Measurements from ENCODE around the gene ARF5.
"Not testable (repeated sequence)": the region's sequence is repeated elsewhere in the genome, so short reads cannot be mapped to it uniquely, and the experiment has no call there.

The ARF5 gene

DNA sequence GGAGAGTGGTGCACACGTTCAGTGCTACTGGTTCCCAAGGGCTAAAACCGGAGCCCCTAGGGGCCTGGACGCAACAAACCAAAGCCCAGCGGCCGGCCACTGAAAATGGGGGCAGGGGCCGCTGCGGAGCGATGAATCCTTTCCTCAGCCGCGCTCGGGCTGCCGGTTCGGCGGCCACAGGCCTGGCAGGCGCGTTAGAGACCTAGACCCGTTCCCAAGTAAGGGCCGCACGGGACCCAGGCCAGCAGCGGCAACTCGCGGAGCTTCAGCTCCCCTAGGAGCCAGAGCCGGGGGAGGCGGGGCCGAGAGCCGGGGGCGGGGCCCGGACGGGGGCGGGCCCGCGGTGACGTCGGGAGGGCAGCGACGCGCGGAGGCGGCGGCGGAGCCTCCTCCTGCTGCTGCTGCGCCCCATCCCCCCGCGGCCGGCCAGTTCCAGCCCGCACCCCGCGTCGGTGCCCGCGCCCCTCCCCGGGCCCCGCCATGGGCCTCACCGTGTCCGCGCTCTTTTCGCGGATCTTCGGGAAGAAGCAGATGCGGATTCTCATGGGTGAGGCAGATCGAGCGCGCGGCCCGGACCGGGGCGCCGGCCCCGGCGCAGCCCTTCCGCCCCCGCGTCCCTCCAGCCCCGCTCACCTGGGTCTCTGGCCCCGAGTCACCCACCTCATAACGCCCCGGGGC is at the start of gene ARF5:
TSS of gene ARF5 (plus strand) at position 393 of the 678 bp plus-strand sequence. CDS start at position 481, 88 bp downstream.
- peak; percentile 59 for DNase-seq

DNA sequence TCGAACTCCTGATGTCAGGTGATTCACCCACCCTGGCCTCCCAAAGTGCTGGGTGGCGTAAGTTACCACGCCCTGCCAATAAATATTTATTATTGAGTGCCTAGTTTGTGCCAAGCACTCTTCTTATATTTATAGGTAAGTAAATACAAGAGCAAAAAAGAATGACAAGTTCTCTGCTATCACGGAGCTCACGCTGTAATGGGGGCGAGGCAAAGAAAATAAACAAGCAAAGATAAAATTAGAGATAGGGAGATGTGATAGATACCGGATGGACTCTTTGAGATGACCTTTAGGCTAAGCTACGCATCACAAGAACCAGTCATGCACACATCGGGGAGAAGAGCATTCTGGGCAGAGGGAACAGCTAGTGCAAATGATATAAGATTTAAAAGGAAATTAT is 49.1 kb upstream of the ARF5 start:
- no peak for DNase-seq

DNA sequence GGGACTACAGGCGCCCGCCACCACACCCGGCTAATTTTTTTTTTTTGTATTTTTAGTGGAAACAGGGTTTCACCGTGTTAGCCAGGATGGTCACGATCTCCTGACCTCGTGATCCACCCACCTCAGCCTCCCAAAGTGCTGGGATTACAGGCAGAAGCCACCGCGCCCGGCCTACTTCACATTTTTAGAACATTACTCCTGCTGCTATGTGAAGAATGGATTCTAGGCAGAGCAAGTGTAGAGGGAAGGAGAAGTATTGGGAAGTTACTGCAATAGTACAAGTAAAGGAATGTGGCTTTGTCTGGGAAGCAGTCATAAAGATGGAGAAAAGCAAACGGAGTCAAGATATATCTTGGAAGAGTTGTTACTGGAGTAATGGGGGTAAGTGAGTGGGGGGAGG is 47.8 kb upstream of the ARF5 start:
- not testable (repeated sequence) for DNase-seq

DNA sequence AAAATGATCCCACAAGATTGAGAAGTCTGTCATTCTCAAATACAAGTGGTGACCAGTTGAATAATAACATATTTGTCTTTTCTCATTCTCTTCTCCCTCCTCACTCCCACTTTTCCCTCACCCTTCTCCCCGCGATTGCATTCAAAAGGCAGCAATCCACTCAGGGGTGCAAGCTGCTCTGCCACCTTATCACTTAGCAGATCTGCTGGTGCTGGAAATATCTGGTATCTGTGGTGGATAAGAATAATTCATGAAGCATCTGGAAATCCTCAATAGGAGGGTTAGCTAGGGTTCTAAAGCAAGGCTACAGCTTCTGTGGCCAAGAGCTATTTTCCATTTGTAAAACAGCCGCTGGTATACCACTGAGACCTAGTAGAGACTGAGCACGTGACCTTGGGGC is 46.7 kb upstream of the ARF5 start:
- no peak for DNase-seq

DNA sequence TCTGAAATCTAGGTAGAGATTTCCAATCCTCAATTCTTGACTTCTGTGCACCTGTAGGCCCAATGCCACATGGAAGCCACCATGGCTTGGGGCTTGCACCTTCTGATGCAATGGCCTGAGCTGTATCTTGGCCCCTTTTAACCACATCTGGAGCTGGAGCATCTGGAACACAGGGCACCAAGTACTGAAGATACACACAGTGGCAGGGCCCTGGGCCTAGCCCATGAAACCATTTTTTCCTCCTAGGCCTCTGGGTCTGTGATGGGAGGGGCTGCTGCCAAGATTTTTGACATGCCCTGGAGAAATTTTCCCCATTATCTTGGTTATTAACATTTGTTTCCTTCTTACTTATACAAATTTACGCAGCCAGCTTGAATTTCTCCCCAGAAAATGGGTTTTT is 41.9 kb upstream of the ARF5 start:
- no peak for DNase-seq

DNA sequence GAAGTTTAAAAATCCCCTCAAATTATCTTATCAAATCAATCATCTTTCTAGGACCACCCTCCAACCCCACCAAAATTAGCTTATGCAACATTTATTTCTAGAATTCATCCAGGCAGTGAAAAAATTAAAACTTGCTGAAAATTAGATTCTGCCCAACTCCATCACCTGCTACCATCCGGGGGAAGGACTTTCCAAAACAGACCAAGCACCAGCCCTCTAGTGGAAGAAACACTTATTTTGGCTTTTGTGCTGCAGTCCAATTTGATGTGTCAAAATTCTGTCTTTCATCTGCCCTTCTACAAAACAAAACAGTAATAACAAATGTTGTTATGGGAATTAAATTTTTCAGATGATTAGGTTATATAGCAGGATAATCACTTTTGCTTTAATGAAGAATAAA is 38.0 kb upstream of the ARF5 start:
- DNase-seq = no peak

DNA sequence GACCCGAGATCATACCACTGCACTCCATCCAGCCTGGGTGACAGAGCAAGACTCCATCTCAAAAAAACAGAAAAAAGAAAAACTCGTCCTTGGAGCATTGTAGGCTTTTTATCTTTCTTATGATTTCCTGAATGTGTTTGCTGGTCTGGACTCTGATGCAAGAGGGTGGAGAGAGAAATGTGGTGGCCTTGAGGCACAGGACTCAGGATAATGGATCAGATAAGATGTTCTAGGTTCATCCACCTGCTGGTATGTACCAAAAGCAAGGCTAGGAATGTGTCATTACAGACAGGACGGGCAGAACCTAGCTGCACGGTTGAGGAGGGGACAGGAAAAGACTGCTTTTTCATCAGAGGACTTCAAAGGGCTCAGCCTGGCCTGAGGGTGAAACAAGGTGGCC is 36.3 kb upstream of the ARF5 start:
- no peak for DNase-seq

DNA sequence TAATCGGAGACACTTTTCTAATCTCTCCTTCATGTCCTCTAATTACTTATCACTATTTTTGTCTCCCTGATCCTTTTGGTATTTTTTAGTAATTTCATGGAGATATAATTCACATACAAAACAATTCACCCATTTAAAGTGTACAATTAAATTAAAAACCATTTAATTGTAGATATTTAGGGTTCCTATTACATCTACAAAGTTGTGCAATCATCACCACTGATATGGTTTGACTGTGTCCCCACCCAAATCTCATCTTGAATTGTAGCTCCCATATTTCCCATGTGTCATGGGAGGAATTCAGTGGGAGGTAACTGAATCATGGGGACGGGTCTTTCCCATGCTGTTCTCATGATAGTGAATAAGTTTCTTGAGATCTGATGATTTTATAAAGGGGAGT is 31.8 kb upstream of the ARF5 start:
- no peak for DNase-seq

DNA sequence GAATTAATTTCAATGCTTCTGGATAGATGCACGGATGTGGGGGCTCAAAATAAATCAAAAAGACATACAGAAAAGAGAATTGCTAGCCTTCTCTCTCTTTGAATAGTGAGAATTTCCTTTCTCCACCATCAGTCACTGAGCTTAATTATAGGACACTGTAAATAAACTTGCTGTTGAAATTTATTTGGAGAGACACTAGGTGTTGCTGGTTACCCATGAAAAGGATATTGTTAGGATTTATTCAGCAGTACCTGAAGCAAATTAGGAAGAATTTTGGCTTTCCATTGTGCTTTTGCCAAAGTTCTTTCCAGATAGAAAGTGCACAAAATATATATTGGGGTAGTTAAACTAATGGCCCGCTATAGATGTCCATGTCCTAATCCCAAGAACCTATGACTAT is 30.4 kb upstream of the ARF5 start:
- DNase-seq = no peak

DNA sequence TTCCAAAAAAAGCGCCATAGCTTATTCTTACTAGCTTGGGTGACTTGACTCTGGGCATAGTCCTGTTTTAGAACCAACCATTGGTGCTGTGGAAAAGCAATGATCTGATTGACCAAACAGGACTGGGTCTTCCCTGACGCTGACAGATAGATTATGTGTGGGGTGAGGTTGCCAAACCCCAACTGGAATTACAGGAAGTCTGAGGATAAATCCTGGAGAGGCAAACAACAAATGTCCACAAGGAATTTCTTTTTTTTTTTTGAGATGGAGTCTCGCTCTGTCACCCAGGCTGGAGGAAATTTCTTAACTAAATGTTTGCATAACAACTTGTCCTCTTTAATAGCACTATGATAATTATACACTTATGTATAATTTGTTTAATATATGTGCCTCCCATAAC is 22.0 kb upstream of the ARF5 start:
- no peak for DNase-seq

DNA sequence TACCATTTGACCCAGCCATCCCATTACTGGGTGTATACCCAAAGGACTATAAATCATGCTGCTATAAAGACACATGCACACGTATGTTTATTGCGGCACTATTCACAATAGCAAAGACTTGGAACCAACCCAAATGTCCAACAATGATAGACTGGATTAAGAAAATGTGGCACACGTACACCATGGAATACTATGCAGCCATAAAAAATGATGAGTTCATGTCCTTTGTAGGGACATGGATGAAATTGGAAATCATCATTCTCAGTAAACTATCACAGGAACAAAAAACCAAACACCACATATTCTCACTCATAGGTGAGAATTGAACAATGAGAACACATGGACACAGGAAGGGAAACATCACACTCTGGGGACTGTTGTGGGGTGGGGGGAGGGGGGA is 20.2 kb upstream of the ARF5 start:
- not testable (repeated sequence) for DNase-seq

DNA sequence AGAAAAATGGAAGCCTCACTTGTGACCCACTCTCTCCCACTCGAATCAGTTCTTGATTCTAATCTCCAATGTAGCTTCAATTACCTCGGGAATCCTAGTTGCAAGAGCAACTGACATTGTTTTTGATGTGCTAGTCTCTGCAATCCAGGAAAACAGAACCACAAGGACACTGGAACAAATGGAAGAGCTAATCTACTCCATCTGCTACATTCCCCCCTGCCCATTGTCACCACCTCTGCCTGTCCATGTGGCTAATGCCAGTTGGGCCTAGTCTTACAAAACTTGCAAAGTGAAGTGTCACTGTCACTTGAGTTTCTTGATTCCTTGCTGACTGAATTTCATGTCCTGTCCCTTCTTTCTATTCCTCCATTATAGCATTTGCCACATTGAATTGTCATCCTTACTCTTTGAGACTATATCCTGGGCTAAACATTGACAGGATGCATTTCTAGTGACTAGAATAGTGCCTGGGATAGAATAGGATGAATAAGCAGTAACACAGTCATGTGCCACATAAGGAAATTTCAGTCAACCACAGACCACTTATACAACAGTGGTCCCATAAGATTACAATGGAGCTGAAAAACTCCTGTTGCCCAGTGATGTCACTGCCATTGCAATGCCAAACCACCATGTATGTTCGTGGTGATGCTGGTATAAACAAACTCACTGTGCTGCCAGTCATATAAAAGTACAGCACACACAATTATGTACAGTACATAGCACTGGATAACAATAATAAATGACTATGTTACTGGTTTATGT is 16.3 kb upstream of the ARF5 start:
- no peak for DNase-seq

DNA sequence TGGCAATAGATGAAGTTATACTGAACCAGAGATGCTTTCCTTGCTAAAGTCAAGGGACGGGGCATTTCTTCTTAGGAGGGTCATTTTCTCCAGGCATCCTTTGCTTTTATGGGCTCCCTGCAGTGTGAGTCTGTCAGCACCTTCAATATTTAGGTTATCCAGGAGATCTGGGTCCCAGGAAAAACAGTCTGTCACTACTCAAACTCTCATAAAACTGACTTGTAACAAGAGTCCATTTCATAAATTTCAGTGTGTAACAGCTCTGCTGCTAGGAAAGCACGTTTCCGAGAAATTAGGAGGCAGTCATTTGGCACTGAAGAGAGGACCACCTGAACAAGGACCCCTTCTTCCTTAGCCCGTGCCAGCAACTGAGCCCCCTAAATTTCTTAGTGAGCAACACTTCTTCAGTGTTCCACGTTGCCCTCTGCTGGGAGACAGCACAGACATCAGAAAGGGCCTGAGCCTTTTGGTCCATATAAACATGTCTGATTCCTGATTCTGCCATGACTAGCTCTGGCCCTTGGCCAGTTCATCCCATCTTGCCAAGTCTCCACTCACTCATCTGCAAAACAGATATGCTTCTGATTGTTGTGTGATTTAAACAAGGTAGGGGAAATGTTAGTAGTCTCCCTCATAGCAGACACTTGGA is 10.1 kb upstream of the ARF5 start:
- no peak for DNase-seq

DNA sequence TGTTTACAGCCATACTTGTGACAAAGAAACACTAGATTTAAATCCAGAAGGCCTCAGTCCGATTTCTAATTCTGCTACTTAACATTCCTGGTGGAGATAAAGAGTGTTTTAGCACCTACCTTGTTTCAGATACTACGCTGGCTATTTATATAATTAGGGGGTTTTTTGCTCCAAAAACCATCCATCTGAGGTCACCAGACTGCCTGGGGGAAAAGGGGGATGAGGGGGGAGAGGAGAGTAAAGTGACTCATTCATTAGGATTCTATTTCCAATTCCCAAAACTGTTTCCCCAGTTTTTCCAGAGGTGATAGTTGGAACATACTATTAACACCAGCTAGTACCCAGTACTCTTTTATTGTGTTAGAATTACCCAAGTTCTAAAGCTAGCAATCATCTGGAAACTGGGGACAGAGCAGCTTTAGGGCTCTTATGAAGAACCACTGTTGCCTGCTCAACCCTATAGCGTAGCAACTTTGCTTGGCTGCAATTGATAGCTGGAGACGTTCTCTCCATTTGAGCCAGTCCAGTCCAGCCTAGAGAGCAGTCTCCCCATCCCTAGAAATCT is 9.4 kb upstream of the ARF5 start:
- DNase-seq = no peak

DNA sequence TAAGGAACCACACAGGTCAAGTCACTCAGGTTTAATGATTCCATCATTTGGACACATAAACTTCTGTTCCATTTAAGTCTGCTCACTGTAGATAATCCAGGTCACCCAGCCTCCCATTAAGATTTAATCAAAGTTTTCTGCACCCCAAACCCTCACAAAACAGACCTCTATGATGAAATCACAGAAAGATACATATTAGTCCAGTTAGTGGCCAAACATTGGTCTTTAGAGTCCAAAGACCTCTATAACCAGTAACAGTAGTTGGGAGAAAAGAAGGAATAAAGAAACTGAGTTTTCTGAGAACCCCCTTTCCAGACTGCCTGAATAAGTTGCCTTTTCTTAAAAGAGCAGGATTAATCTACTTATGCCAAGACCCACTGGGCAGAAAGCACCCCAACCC is 7.6 kb upstream of the ARF5 start:
- DNase-seq = no peak

DNA sequence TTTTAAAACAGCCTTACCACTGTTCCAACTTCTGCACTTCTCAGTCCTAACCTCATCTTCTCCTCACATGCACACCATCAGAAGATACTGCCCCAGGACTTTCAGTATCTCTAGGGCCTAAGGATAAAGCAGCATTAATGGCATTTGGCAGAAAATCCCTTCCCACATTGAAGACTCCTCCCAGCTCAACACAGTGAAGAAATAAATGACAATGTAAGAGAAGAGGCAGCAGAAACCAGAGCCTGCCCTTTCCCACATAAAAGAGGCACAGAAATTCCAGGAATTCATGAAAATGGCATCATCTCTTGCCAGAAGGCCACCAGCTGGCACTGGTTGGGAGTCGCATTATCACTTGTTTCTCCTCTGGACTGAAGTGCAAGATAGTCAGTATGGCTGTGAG is 6.5 kb upstream of the ARF5 start:
- no peak for DNase-seq

DNA sequence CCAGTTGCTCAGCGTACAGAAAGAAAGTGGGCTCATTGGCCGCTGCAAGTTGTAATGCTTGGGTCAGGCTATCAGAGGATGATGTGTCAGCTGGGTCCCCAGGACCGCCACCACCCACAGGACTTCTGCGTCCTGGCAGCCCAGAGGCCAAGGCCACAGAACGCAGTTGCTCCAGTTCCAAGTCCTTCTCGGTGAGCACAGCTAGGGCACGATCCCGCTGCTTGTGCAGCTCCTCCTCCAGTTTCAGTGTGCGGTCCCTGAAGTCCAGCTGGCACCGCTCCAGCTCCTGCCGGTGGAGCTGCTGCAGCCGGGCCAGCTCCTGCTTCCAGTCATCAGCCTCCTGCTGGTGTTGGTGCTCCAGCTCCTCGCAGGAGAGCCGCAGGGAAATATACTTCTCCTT is 5.8 kb upstream of the ARF5 start:
- DNase-seq = no peak

DNA sequence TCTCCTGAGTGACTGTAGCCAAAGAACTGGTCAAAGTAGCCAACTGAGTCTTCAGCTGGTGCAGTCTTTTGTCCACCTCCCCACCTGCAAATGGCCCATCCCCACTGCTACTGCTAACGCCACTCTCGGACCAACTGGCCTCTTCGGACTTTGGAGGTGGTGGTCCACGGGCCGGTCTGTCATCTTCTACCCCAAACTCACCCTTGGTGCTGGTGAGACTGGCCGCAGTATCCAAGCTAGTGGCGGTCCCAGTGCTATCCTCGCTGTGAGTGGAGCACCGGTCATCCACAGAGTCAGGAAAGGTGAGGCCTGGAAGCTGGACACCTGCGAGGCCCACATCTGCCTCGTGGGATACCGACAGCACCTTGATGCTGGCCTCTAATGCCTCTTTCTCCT is 3.6 kb upstream of the ARF5 start:
- DNase-seq = no peak

DNA sequence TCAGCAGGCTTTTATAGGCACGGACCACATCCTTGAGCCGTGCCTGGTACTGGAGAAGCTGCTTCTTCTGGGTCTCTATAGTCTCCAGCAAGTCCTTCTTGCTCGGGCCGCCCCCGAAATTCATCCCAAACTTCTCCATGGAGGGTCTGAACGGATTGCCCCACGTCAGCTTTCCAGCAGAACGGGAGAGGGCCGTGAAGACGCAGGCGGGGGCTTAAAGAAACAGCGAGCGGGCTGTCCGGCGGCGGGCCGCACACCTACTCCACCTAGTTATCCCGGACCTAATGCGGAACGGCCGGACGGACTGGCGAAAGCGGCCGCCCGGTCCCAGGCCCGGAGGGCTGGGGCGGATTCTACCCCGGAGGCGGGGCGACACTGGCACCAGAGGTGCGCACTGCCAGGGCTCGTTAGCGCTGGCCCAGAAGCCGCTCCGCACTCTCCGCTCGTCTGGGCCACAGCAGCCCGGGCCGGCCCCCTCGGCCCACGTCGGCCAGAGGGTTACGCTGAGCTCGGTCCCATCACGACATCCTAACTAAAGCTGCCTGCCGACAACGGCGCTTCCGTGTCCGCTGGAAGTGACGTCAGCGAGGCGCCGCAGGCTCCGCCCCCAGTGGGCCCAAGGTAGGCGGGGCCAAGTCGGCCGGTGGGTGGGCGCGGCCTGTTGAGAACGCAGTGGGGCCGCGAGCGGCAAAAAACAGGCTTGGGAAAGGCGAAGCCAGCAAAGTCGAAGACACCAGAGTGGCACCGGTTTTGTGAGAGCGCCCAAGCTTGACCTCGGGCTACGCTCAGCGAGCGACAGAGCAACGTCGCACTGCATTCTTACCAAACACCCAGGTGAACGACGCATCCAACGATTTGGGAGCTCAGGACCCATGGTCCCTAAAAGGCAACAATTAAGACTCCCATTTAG is 2.9 kb upstream of the ARF5 start, which contains the start of gene GCC1:
TSS of gene GCC1 (minus strand) at position 553 of the 910 bp plus-strand sequence. CDS start at position 139, 414 bp downstream.
- DNase-seq = peak; percentile 73

DNA sequence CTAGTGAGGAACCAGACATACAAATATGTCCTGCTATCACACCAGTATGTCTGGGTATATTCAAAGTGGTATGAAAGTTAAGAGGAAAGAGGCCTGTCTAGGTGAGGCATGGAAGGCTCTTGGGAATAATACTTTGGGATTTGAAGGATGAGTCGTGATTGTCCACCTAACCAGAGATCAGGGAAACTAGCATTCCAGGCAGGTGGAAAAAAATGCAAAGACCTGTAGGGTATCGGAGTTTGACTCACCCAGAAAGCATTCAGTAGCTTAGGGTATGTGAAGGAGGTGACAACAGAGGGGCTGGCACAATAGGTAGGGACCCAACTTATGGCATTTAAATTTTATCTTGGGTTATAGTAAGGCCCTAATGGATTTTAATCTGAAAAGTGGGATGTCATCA is 1.9 kb upstream of the ARF5 start:
- no peak for DNase-seq

DNA sequence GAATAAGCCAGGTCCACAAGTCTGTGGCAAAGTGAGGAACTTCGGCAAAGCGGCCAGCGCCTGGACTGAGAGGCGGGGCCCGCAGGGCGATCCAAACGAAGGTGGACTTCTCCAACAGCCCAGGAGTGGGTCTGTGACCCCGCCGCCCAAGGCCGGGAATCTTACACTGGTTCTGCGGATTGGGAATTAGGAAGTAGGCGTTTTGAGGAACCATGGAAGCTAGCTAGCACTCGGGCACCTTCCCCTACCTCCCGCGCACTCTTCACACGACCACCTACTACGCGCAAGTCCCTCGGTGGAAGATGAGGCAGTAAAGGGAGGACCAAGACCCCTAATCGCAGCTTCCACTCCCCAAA is 570 bp upstream of the ARF5 start:
- DNase-seq = no peak

DNA sequence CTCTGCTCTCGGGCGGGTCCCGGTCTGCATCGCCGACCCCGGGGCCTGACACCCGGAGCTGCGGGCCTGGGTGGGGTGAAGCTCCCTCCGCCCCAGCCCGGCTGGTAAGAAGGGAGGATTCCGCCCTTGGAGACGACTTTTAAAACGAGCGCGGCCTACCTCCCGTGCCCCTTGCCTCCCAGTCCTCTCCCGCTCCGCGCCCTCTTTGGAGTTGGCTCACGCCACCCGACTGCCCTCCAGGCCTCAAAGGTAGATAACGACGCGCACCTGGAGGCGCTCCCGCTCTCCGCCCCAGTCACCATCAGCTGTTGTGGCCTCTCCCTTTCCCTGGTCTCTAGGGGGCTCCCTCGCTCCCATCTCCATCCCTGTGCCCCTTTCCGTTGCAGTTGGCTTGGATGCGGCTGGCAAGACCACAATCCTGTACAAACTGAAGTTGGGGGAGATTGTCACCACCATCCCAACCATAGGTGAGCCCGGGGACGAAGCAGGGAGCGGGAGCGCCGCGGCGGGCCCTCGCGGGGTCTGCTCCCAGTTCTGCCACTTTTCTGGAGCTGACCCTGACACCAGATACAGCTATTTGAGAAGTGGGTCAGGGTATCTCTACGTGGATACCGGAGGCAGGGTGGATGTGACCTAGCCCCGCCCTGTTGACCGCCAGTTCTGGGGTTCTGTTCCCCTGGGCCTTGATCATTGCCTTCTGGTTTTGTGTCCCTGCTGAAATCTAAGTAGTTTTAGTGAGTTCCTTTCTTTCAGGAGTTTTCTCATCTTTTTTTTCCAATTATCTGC is 679 bp downstream of the ARF5 start:
- no peak for DNase-seq
